Hematopoietic multipotent progenitor cell treated with erythropoietin and hydrocortisone succinate and interleukin-3 and kit ligand, for 4 days (in vitro differentiated cells): ENCODE results near the gene MORC3.
"Not testable (repeated sequence)": the region's sequence is repeated elsewhere in the genome, so short reads cannot be mapped to it uniquely, and the experiment has no call there.

Experiments used
- DNase-seq: peaks from one replicate; pipeline ENCODE4 v3.0.0-alpha.2; 2015

Gene MORC3

GRCh38 chr21:36323032-36323431, 3.0 kb downstream of the MORC3 start:
- peak; percentile 72 for DNase-seq

DNA sequence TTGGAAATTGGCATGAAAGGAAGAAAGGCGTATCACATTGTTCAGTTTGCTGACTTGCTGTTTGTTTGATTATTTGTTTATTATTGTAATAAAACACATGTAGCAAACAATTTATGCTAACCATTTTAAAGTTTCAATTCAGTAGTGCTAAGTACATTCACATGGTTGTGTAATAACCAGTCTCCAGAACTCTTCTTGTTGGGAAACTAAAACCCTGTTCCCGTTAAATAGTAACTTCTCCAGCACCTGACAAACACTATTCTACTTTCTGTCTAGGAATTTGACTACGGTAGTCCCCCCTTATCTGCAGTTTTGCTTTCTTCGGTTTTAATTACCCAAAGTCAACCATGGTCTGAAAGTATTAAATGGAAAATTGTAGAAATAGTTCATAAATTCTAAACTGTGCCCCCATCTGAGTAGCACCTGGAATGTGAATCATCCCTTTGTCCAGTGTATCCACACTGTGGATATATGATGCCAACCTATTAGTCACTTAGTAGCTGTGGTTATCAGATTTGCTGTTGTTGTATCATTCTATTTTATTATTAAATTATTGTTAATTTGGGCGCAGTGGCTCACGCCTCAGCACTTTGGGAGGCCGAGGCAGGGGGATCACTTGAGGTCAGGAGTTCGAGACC, 5.5 kb downstream of the MORC3 start:
- DNase-seq, result no peak

GRCh38 chr21:36330904-36331303, 10.9 kb downstream of the MORC3 start:
- peak; percentile 82 for DNase-seq

GRCh38 chr21:36337099-36337509, 17.1 kb downstream of the MORC3 start:
- DNase-seq, result no peak

- no peak for DNase-seq
Observed at GRCh38 chr21:36338975-36339374, 19.0 kb downstream of the MORC3 start.

DNA sequence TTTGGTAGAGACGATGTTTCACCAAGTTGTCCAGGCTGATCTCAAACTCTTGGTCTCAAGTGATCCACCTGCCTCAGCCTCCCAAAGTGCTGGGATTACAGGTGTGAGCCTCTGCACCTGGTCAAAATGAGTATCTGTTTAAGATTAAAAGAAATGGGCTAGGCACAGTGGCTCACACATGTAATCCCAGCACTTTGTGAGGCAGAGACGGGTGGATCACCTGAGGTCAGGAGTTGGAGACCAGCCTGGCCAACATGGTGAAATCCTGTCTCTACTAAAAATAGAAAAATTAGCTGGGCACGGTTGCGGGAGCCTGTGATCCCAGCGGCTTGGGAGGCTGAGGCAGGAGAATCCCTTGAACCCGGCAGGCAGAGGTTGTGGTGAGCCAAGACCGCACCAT, 22.6 kb downstream of the MORC3 start:
- DNase-seq, result not testable (repeated sequence)

GRCh38 chr21:36344931-36345330, 24.9 kb downstream of the MORC3 start:
- DNase-seq, result no peak

DNA sequence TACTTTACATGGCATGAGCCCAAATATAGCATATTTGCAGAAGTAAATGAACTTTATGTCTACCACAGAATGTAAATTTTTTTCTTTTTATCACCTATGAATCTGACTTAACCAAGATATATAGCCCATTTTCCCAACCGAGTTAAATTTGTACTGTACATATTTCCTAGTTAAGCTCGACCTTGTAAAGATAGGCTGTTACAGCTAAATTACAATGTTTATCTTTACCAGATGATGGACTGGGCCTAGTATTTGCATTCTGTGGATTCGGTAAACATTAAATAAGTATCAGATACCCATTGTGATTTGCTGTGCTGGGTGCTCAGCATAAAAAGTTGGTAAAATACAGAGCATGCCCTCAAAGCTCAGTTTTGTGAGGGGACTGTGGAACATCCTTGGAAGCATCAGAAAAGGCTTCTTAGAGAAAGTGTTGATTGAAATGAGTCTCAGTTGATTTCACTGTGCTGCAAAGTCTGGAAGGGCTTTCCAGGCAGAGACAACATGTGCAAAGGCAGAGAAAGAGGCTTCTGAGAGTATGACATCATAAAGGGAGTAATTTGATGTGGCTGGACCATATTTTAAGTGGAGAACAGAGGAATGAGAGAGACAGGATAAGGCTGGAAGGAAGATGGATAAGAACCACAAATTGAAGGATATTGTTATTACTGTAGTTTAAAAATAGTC, 27.4 kb downstream of the MORC3 start:
- no peak for DNase-seq

GRCh38 chr21:36347962-36348328, 27.9 kb downstream of the MORC3 start:
- DNase-seq, result no peak

DNA sequence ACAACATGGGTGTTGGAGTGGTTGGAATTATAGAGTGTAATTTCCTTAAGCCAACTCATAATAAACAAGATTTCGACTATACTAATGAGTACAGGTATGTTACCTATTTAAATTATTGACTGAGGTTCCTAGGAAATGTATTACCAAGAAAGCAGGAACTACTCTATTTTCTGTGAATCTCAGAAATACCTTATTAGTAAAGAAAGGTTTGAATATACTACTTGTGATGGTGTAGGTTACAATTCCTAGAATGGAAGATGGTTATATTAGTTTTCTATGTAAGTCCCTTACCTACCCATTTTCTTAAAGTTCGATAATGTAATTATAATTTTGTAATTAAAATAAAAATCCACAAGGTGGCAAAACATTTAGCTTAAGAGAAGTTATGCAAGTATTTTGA, 29.3 kb downstream of the MORC3 start:
- DNase-seq, result no peak

DNA sequence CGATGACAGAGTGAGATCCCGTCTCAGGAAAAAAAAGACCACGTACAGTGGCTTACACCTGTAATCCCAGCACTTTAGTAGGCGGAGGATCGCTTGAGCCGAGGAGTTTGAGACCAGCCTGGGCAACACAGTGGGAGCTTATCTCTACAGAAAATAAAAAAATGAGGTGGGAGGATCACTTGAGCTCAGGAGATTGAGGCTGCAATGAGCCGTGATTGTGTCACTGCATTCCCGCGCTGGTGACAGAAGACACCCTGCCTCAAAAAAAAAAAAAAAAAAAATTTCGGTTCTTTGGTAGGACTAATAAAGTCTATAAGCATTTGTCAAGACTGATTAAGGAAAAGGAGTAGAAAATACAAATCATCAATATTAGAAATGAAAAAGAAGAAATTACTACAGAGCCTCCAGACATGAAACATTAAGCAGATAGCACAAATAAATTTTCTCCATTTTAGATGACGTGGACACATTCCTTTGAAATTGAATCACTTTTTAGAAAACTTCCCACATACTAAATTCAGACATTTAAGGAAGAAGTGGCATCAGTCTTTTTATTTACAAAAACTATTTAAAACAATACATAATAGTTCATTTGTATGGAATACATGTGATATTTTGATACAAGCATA, 30.4 kb downstream of the MORC3 start:
- DNase-seq, result no peak

DNA sequence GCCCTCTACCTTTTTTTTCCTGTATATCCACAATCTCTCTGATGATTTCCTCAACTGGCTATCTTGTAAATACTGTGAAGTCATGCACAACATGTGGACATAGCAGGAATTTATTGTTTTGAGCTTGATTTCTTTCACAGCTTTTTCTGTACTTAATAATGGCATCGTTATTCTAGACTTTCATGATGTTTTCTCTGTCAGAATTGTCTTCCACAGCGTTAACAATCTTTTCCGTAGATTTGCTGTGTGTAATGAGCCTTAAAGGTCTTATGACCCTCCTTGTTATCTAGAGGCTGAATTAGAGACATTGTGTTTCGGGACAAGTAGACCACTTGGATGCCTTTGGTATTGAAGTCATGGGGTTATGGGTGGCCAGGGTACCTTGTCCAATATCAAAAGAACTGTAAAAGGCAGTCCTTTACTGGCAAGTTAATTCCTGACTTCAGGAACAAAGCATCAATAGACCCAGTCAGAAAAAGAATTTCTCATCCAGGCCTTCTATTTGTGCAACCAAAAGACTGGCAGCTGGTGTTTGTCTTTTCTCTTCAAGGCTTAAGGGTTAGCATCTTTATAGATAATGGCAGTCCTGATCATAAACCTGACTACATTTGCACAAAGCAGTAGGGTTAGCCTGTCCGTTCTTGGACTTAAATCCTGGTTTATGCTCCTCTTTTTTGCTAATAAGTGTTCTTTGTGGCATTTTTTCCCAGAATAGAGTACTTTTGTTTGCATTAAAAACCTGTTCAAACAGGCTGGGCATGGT, 35.1 kb downstream of the MORC3 start:
- DNase-seq, result no peak

GRCh38 chr21:36355868-36356267, 35.9 kb downstream of the MORC3 start:
- no peak for DNase-seq

DNA sequence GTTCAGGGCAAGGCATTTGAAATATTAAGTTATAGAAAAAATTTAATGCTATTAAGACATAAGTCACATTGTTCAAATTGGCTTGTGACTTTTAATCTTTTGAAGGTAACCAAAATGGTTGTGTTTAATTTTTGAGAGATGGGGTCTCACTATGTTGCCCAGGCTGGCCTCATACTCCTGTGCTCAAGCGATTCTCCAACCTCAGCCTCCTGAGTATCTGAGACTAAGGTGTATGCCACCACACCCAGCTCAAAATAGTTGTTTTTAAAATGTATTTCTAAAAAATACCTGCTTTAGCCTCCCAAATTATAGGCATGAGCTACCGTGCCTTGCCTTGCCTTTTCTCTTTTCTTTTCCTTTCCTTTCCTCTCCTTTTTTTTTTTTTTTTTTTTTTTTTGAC, 39.2 kb downstream of the MORC3 start:
- DNase-seq, result no peak

DNA sequence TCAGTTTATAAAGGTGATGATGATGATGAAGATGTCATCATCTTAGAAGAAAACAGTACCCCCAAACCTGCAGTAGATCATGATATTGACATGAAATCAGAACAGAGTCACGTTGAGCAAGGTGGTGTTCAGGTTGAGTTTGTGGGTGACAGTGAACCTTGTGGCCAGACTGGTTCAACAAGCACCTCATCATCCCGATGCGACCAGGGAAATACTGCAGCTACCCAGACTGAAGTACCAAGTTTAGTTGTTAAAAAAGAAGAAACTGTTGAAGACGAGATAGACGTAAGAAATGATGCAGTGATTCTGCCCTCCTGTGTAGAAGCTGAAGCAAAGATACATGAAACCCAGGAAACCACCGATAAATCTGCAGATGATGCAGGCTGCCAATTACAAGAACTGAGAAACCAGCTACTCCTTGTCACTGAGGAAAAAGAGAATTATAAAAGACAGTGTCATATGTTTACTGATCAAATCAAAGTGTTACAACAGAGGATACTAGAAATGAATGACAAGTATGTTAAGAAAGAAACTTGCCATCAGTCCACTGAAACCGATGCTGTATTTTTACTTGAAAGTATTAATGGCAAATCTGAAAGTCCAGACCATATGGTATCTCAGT, 49.2 kb downstream of the MORC3 start:
- DNase-seq, result no peak

DNA sequence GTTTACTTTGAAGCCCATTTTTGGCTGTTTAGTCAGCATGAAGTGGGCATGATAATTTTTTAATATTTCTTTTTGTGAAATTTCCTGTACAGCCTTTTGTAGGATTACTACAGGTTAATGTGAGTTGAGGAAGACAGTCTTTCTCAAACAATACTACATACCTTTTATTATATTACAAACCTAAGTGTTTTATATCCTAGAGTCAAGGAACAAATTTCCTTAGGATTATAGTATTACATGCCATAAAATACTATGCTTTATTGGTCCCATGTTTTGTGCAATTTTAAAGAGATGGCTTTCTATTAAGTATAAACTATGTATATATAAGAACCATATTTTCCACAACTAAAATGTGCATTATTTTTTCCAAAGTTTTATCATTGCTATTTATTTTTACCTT, 56.0 kb downstream of the MORC3 start:
- no peak for DNase-seq

- DNase-seq, result no peak
Observed at GRCh38 chr21:36377391-36377842, 57.4 kb downstream of the MORC3 start.

- no peak for DNase-seq
Observed at GRCh38 chr21:36379251-36379650, 59.3 kb downstream of the MORC3 start.

GRCh38 chr21:36381841-36382589, 62.0 kb downstream of the MORC3 start:
- no peak for DNase-seq

GRCh38 chr21:36382722-36383121, 62.7 kb downstream of the MORC3 start:
- not testable (repeated sequence) for DNase-seq

- DNase-seq, result no peak
Observed at GRCh38 chr21:36384885-36385232, 64.9 kb downstream of the MORC3 start.

DNA sequence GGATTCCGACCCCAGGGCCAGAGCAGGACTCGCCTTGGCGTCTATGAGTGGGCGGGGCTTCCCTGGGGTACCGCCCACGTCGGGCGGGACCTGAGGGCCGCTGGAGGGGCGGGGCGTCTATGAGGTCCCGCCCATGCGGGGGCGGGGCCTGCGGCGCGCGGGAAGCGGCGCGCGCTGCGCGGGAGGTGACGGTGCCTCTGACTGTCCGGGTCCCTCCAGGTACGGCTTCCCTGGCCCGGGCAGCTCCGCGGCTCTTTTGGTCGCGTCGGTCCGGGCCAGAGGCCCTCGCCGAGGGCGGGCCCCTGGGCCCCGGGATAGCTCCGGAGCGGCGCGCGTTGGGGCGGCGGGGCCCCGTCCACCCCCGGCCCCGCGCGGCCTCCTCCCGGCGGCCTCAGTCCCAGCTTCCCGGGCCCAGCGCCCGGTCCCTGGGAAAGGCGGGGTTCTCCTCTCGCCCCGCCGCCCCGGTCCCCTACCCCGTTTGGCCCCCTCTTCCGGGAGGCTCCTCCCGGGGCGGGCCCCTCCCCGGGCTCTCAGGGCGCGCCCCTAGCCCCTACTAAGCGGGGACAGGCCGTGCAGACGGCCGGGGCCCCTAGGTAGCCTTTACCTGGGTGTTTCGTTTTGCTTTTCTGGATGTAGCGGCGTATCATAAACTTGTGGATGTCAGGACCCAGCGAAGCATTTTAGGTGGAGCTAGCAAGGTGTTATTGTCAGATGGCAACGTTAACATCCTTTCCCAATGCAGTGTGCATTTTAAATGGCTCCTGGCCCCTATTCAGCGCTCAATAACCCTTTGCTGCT, 65.4 kb downstream of the MORC3 start, which contains the start of gene CHAF1B:
Gene CHAF1B (plus strand): TSS at position 160 of the 798 bp plus-strand sequence. CDS start 745 bp downstream, outside the sequence.
- DNase-seq, result peak; percentile 89
